Neural cell (in vitro differentiated cells): ENCODE results near the gene UGP2. TPM values are rescaled to one million over a fixed set of nuclear protein-coding genes. Genes with fewer than 3 reads are reported as not detected.

Experiments
- H2AFZ ChIP-seq: fragments of 200-600, 300-800 bp; sonication (generic), shearing (Covaris generic); 2 replicates; pipeline ENCODE4 v1.6.0; 2014; ENCODE audit warnings: low read depth, mild to moderate bottlenecking, antibody characterized with exemption, low read length, moderate library complexity
- H3F3A ChIP-seq: fragments of 200-600 bp; shearing (Covaris generic); 2 replicates; pipeline ENCODE4 v1.6.1; 2016; ENCODE audit warnings: mild to moderate bottlenecking, moderate library complexity, mixed read lengths, antibody characterized with exemption, low read length; ENCODE audit not compliant: insufficient read depth, poor library complexity, severe bottlenecking
- H3K27ac ChIP-seq: fragments of 200-600, 300-800 bp; sonication (generic), shearing (Covaris generic); 2 replicates; pipeline ENCODE4 v1.5.1; 2014; ENCODE audit warnings: mild to moderate bottlenecking, low read length, moderate library complexity
- H3K27me3 ChIP-seq: fragments of 300-800, 200-600 bp; sonication (generic), shearing (Covaris generic); 2 replicates; pipeline ENCODE4 v1.6.0; 2014; ENCODE audit warnings: mild to moderate bottlenecking, low read depth, low read length, moderate library complexity; ENCODE audit not compliant: insufficient read depth
- H3K36me3 ChIP-seq: fragments of 300-800, 200-600 bp; sonication (generic), shearing (Covaris generic); 2 replicates; pipeline ENCODE4 v1.5.1; 2014; ENCODE audit warnings: mild to moderate bottlenecking, antibody characterized with exemption, low read length, moderate library complexity; ENCODE audit not compliant: insufficient read depth
- H3K4me2 ChIP-seq: fragments of 300-800, 200-600 bp; sonication (generic), shearing (Covaris generic); 2 replicates; pipeline ENCODE4 v1.6.0; 2014; ENCODE audit warnings: mild to moderate bottlenecking, low read length
- H3K4me3 ChIP-seq: fragments of 300-800, 200-600 bp; sonication (generic), shearing (Covaris generic); 2 replicates; pipeline ENCODE4 v1.5.1; 2014; ENCODE audit warnings: mild to moderate bottlenecking, low read length, moderate library complexity
- H3K79me2 ChIP-seq: fragments of 200-600 bp; shearing (Covaris generic); replicated peaks from 2 replicates; pipeline ENCODE4 v1.6.0; 2014; ENCODE audit warnings: mild to moderate bottlenecking, low read length, moderate library complexity; ENCODE audit not compliant: insufficient read depth
- H3K9ac ChIP-seq: fragments of 300-800, 200-600 bp; sonication (generic), shearing (Covaris generic); 2 replicates; pipeline ENCODE4 v1.6.1; 2016; ENCODE audit warnings: mild to moderate bottlenecking, low read length, mixed read lengths
- H3K9me2 ChIP-seq: fragments of 200-600 bp; shearing (Covaris generic); 2 replicates; pipeline ENCODE4 v1.6.1; 2016; ENCODE audit warnings: mild to moderate bottlenecking, low read length, mixed read lengths; ENCODE audit not compliant: insufficient read depth
- H3K9me3 ChIP-seq: fragments of 200-600, 300-800 bp; sonication (generic), shearing (Covaris generic); 2 replicates; pipeline ENCODE4 v1.6.1; 2016; ENCODE audit warnings: mild to moderate bottlenecking, mixed run types, low read length, moderate library complexity, mixed read lengths
- H4K20me1 ChIP-seq: fragments of 200-600 bp; shearing (Covaris generic); 2 replicates; pipeline ENCODE4 v1.6.1; 2016; ENCODE audit warnings: mild to moderate bottlenecking, mixed run types; ENCODE audit not compliant: insufficient read depth
- CTCF ChIP-seq: fragments of 450-650 bp; IDR thresholded peaks from 2 replicates; pipeline ENCODE4 v1.5.1; 2014; ENCODE audit warnings: antibody characterized with exemption, mild to moderate bottlenecking, moderate library complexity; ENCODE audit not compliant: poor library complexity, severe bottlenecking
- EP300 ChIP-seq: fragments of 450-650 bp; conservative IDR thresholded peaks from 2 replicates; pipeline ENCODE4 v1.6.1; 2014; ENCODE audit warnings: antibody characterized with exemption, mild to moderate bottlenecking, moderate library complexity; ENCODE audit not compliant: poor library complexity, severe bottlenecking
- EZH2 ChIP-seq: fragments of 200-600, 300-800 bp; shearing (Covaris generic), sonication (generic); IDR thresholded peaks from 2 replicates; pipeline ENCODE4 v1.6.1; 2014; ENCODE audit warnings: antibody characterized with exemption, low read length, borderline replicate concordance, mild to moderate bottlenecking; ENCODE audit not compliant: insufficient read depth, poor library complexity, severe bottlenecking
- MXI1 ChIP-seq: fragments of 450-650 bp; conservative IDR thresholded peaks from 2 replicates; pipeline ENCODE4 v1.6.1; 2014; ENCODE audit warnings: antibody characterized with exemption, mild to moderate bottlenecking; ENCODE audit not compliant: poor library complexity, severe bottlenecking
- POLR2AphosphoS5 ChIP-seq: IDR thresholded peaks from 2 replicates; pipeline ENCODE4 v1.6.1; 2012
- RAD21 ChIP-seq: fragments of 450-650 bp; conservative IDR thresholded peaks from 2 replicates; pipeline ENCODE4 v1.6.1; 2014; ENCODE audit warnings: antibody characterized with exemption, mild to moderate bottlenecking, moderate library complexity
- SMC3 ChIP-seq: fragments of 450-650 bp; conservative IDR thresholded peaks from 2 replicates; pipeline ENCODE4 v1.6.1; 2014; ENCODE audit warnings: antibody characterized with exemption, mild to moderate bottlenecking, moderate library complexity; ENCODE audit not compliant: poor library complexity
- TAF1 ChIP-seq: IDR thresholded peaks from 2 replicates; pipeline ENCODE4 v1.6.1; 2012; ENCODE audit warnings: low read depth
- polyA plus RNA-seq: library from polyadenylated mRNA; depleted of rRNA; stranded (reverse); fragments of >200 nt; gene quantifications from 2 replicates; pipeline ENCODE4 v1.2.3, GENCODE V29; 2014
- TF ChIP-seq, protein P1 (sequence below): IDR thresholded peaks from 2 replicates; pipeline ENCODE4 v1.6.1; 2012; ENCODE audit warnings: borderline replicate concordance

Gene UGP2
- polyA plus RNA-seq, 1 donor from 2014 or later: 55.6 TPM

GRCh38 chr2:63902149-63902548 is 60.5 kb downstream of the UGP2 start:
- no peaks in the 10 kb centered on the region for H3K27me3 ChIP-seq

DNA sequence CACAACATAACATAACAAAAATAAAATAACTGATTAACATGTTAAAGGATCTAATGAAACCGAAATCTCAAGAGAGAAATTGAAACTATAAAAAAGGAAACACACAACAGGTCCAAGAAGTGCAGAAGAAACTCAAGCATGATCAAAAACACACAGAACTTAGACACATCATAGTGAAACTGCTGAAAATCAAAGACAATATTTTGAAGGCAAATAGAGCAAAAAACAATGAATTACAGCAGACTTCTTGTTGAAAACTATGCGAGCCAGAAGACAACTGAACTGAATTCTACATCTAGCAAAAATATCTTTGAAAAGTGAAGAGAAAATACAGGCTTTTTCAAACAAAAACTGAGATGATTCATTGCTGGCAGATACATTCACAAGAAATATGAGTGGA is 61.3 kb downstream of the UGP2 start:
- Histone ChIP-seq H3F3A (no peaks in the 10 kb centered on the region), H3K9ac (no peak overlapping the region), H3K4me2 (no peak overlapping the region), H3K27ac (no peak overlapping the region), H3K27me3 (no peaks in the 10 kb centered on the region), H4K20me1 (no peaks in the 10 kb centered on the region), H3K9me3 (no peaks in the 10 kb centered on the region), H3K36me3 (peaks cover 16% of the 10 kb centered on the region), H3K9me2 (no peaks in the 10 kb centered on the region), H2AFZ (no peak overlapping the region), H3K79me2 (no peaks in the 10 kb centered on the region), H3K4me3 (no peak overlapping the region)
- TF ChIP-seq EP300 (no peak), CTCF (no peak), EZH2 (no peak), RAD21 (no peak), SMC3 (no peak), MXI1 (no peak), POLR2AphosphoS5 (no peak), TAF1 (no peak)
- TF ChIP-seq, protein P1, sequence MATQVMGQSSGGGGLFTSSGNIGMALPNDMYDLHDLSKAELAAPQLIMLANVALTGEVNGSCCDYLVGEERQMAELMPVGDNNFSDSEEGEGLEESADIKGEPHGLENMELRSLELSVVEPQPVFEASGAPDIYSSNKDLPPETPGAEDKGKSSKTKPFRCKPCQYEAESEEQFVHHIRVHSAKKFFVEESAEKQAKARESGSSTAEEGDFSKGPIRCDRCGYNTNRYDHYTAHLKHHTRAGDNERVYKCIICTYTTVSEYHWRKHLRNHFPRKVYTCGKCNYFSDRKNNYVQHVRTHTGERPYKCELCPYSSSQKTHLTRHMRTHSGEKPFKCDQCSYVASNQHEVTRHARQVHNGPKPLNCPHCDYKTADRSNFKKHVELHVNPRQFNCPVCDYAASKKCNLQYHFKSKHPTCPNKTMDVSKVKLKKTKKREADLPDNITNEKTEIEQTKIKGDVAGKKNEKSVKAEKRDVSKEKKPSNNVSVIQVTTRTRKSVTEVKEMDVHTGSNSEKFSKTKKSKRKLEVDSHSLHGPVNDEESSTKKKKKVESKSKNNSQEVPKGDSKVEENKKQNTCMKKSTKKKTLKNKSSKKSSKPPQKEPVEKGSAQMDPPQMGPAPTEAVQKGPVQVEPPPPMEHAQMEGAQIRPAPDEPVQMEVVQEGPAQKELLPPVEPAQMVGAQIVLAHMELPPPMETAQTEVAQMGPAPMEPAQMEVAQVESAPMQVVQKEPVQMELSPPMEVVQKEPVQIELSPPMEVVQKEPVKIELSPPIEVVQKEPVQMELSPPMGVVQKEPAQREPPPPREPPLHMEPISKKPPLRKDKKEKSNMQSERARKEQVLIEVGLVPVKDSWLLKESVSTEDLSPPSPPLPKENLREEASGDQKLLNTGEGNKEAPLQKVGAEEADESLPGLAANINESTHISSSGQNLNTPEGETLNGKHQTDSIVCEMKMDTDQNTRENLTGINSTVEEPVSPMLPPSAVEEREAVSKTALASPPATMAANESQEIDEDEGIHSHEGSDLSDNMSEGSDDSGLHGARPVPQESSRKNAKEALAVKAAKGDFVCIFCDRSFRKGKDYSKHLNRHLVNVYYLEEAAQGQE: no peak

More at GRCh38 chr2:63902149-63902548, 60.5 kb downstream of the UGP2 start:
- Histone ChIP-seq H4K20me1 (no peaks in the 10 kb centered on the region), H3K79me2 (no peaks in the 10 kb centered on the region), H3K36me3 (peaks cover 15% of the 10 kb centered on the region), H3K9me3 (no peaks in the 10 kb centered on the region), H3K9me2 (no peaks in the 10 kb centered on the region), H3K27ac (no peak overlapping the region), H3K4me2 (no peak overlapping the region), H3K9ac (no peak overlapping the region), H3K4me3 (no peak overlapping the region), H3F3A (no peaks in the 10 kb centered on the region), H2AFZ (no peak overlapping the region)
- TF ChIP-seq EP300 (no peak), MXI1 (no peak), EZH2 (no peak), TAF1 (no peak), RAD21 (no peak), SMC3 (no peak)
- TF ChIP-seq, protein P1: no peak
